Suprapubic skin (tissue), 4 donors: ENCODE results near the gene ITGA8. TPM values are rescaled to one million over a fixed set of nuclear protein-coding genes. Genes with fewer than 3 reads are reported as not detected.

Source experiments
- DNase-seq, 2 donors: peaks; one replicate each; pipeline ENCODE4 v3.0.0-alpha.2; 2019; ENCODE audit warnings: low spot score in 2 of 2
- H3K27ac ChIP-seq: fragments of 200-600 bp; sonication (generic); one replicate; pipeline ENCODE4 v1.5.1; 2019
- H3K27me3 ChIP-seq: fragments of 200-600 bp; sonication (generic); one replicate; pipeline ENCODE4 v1.5.1; 2019
- H3K36me3 ChIP-seq: fragments of 200-600 bp; sonication (generic); one replicate; pipeline ENCODE4 v1.5.1; 2019
- H3K4me1 ChIP-seq: fragments of 200-600 bp; sonication (generic); one replicate; pipeline ENCODE4 v1.5.1; 2019
- H3K4me3 ChIP-seq: fragments of 200-600 bp; sonication (generic); one replicate; pipeline ENCODE4 v1.5.1; 2019; ENCODE audit warnings: mild to moderate bottlenecking
- H3K9me3 ChIP-seq: fragments of 200-600 bp; sonication (generic); one replicate; pipeline ENCODE4 v1.5.1; 2019
- EP300 ChIP-seq: sonication (generic); formaldehyde crosslinking; IDR thresholded peaks from one replicate; pipeline ENCODE4 v1.6.1; 2017; ENCODE audit warnings: antibody characterized with exemption
- POLR2A ChIP-seq, 2 donors: fragments of 450-650 bp; IDR thresholded peaks; one replicate each; pipeline ENCODE4 v1.6.1; 2017; ENCODE audit warnings: antibody characterized with exemption in 2 of 2, mild to moderate bottlenecking in 2 of 2, moderate library complexity in 2 of 2
- POLR2AphosphoS5 ChIP-seq, 3 donors: sonication (generic); formaldehyde crosslinking; IDR thresholded peaks; one replicate each; pipeline ENCODE4 v1.6.1; 2017; ENCODE audit warnings: antibody characterized with exemption in 3 of 3
- WGBS: methylation state at CpG from one replicate; pipeline ENCODE4 v1.1.5; 2018; 5-methylcytosine and 5-hydroxymethylcytosine counted together
- total RNA-seq, 4 donors: library from RNA; depleted of rRNA; stranded (reverse); fragments of >200 nt; gene quantifications; one replicate each; pipeline ENCODE4 v1.1.0, GENCODE V29; 2016
- TF ChIP-seq, protein P1 (sequence below), 2 donors: fragments of 200-600 bp in 1 of 2; fragments of 450-650 bp in 1 of 2; sonication (generic) in 1 of 2; IDR thresholded peaks; one replicate each; pipeline ENCODE4 v1.5.1; 2016 to 2019; ENCODE audit warnings: antibody characterized with exemption in 2 of 2, mild to moderate bottlenecking in 1 of 2, moderate library complexity in 1 of 2

ITGA8 gene
- total RNA-seq, 4 donors from 2014 or later = 1.9 to 4.7 (median 2.5) TPM

DNA sequence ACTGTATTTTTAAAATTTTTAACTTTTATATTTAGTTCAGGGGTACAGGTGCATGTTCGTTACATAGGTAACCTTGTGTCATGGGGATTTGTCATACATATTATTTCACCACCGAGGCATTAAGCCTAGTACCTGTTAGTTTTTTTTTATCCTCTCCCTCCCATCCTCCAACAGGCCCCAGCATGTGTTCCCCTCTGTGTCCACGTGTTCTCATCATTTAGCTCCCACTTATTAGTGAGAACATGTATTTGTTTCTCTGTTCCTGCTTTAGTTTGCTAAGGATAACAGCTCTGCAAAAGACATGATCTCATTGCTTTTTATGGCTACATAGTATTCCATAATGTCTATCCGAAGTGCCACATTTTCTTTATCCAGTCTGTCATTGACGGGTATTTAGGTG is 22.4 kb upstream of the ITGA8 start:
- Histone ChIP-seq H3K4me1 (peaks cover 8% of the 10 kb centered on the region), H3K9me3 (no peaks in the 10 kb centered on the region), H3K27ac (no peak overlapping the region), H3K4me3 (no peak overlapping the region), H3K36me3 (no peaks in the 10 kb centered on the region), H3K27me3 (no peaks in the 10 kb centered on the region)
- no peak for DNase-seq
- 48% methylated on average over 5 of the region's 5 CpGs for WGBS
- TF ChIP-seq POLR2A (IDR thresholded peaks at IDR 0.05) (no peak), POLR2AphosphoS5 (IDR thresholded peaks at IDR 0.05) (no peak), EP300 (no peak)
- TF ChIP-seq, protein P1, sequence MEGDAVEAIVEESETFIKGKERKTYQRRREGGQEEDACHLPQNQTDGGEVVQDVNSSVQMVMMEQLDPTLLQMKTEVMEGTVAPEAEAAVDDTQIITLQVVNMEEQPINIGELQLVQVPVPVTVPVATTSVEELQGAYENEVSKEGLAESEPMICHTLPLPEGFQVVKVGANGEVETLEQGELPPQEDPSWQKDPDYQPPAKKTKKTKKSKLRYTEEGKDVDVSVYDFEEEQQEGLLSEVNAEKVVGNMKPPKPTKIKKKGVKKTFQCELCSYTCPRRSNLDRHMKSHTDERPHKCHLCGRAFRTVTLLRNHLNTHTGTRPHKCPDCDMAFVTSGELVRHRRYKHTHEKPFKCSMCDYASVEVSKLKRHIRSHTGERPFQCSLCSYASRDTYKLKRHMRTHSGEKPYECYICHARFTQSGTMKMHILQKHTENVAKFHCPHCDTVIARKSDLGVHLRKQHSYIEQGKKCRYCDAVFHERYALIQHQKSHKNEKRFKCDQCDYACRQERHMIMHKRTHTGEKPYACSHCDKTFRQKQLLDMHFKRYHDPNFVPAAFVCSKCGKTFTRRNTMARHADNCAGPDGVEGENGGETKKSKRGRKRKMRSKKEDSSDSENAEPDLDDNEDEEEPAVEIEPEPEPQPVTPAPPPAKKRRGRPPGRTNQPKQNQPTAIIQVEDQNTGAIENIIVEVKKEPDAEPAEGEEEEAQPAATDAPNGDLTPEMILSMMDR (IDR thresholded peaks at IDR 0.05) = no peak

DNA sequence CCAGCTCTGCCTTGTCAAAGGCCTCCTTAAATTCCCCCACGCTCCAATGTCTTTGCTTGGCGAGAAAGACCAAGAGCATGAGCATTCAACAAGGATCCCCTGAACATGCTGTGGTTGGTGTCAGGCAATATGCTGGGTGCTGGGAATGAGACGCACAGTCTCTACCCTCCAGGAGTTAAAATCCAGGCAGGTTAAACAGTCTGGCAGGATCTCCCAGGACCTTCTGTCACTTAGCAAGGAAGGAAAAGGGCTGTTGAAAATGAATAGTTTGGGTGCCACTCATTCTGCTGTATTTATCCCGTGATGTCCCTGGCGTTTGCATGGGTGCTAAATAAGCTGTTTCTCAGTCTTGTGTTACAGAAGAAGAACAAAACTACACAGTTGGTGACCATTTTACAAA is 21.9 kb upstream of the ITGA8 start:
- TF ChIP-seq POLR2A (IDR thresholded peaks at IDR 0.05) (no peak), EP300 (no peak), POLR2AphosphoS5 (IDR thresholded peaks at IDR 0.05) (no peak)
- TF ChIP-seq, protein P1 (IDR thresholded peaks at IDR 0.05) = no peak
- Histone ChIP-seq H3K27me3 (no peaks in the 10 kb centered on the region), H3K36me3 (no peaks in the 10 kb centered on the region), H3K27ac (no peak overlapping the region), H3K9me3 (no peaks in the 10 kb centered on the region), H3K4me1 (peaks cover 8% of the 10 kb centered on the region), H3K4me3 (no peak overlapping the region)
- WGBS = 90% methylated on average over 5 of the region's 5 CpGs
- no peak for DNase-seq

DNA sequence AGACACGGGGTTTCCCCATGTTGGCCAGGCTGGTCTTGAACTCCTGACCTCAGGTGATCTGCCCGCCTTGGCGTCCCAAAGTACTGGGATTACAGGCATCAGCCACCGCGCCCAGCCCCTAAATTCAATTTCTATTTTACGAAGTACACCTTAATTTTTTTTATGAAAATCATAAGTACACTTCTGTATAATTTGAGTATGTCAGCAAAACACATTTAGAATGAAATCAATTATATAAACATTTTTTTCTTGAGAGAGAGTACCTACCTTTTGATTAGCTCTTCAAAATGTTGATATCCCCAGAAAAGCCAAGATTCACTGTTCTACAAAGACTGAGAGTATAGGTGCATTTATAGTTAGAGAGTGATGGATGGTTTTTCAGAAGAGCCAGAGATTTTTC is 20.5 kb upstream of the ITGA8 start:
- WGBS = 92% methylated on average over 6 of the region's 6 CpGs
- Histone ChIP-seq H3K4me1 (peaks cover 13% of the 10 kb centered on the region), H3K9me3 (no peaks in the 10 kb centered on the region), H3K36me3 (no peaks in the 10 kb centered on the region), H3K4me3 (no peak overlapping the region), H3K27ac (no peak overlapping the region), H3K27me3 (no peaks in the 10 kb centered on the region)
- DNase-seq = no peak
- TF ChIP-seq POLR2AphosphoS5 (IDR thresholded peaks at IDR 0.05) (no peak), EP300 (no peak), POLR2A (IDR thresholded peaks at IDR 0.05) (no peak)
- TF ChIP-seq, protein P1 (IDR thresholded peaks at IDR 0.05) = no peak

DNA sequence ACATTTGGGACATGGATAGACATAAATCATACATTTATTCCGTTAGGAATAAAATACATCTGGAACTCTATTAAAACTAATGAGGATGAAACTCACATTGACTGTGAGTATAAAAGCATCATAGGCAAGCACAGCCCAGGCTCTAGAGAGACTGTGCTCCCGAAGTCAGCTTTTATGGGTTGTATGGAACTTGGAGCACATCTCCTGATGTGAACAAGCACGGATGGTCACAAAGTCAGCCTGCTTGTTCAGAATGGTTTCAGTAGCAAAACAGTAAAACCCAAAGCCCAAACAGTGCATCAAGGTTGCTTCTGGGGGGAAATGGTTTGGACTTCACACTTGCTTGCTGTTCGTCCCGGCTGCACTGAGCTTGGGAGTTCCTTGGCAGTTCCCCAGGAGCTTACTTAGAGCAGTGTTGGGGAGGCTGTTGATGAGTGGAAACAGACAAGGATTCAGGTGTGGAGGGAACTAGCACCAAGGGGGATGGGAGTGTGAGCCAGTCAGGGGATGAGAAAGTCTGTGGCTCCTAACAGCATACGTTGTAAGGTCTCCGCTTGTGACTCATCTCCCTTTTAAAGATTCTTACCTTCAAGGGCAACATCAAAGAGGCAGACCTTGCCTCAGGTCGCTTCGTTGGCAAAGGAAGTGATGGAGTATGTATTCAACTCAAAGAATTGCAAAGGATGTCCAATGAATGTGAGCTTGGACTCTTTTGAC is 19.7 kb upstream of the ITGA8 start:
- H3K27ac ChIP-seq = peak overlapping the region; percentile 73
- no peaks in the 10 kb centered on the region for H3K36me3 ChIP-seq
- no peaks in the 10 kb centered on the region for H3K27me3 ChIP-seq
- DNase-seq = no peak
- TF ChIP-seq, protein P1 (IDR thresholded peaks at IDR 0.05) = no peak
- TF ChIP-seq POLR2A (IDR thresholded peaks at IDR 0.05) = no peak
- no peak for TF ChIP-seq EP300
- TF ChIP-seq POLR2AphosphoS5 (IDR thresholded peaks at IDR 0.05) = no peak
- peaks cover 13% of the 10 kb centered on the region for H3K4me1 ChIP-seq
- H3K4me3 ChIP-seq = no peak overlapping the region
- 54% methylated on average over 9 of the region's 9 CpGs for WGBS
- H3K9me3 ChIP-seq = no peaks in the 10 kb centered on the region

DNA sequence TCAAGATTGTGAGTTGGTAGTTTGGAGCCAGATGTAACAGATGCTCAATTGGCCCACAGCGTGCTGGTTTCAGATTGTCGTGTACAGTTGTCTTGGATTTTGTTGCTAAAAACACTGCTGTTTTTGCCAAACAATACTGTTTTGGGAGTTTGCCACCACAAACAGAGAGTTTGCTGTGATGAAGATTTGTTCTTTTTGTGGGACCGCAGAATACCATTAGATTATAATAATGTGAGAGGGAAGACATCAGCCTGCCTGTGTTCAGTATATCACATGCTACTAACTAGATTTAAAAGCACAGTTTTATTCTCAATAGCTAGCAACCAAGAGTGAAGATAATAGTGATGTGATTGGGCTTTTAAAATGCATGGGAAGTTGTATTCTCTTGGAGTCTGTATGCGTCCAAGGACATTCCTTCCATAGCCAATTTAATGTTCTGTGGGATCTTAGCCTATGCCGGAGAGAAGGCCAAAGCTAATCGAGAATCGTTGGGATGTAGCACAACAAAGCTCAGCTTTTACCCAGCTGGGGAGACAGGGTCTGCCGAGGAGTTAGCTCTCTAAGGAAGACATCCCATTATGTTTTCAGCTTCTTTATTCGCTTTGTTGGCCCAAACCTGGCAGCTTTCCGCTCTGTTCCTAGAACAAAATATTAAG is 18.7 kb upstream of the ITGA8 start:
- no peak for TF ChIP-seq POLR2AphosphoS5 (IDR thresholded peaks at IDR 0.05)
- TF ChIP-seq POLR2A (IDR thresholded peaks at IDR 0.05) = no peak
- no peak for TF ChIP-seq EP300
- TF ChIP-seq, protein P1 (IDR thresholded peaks at IDR 0.05) = no peak
- H3K27me3 ChIP-seq = no peaks in the 10 kb centered on the region
- DNase-seq = no peak
- peaks cover 13% of the 10 kb centered on the region for H3K4me1 ChIP-seq
- peak overlapping the region; percentile 73 for H3K27ac ChIP-seq
- H3K9me3 ChIP-seq = no peaks in the 10 kb centered on the region
- no peaks in the 10 kb centered on the region for H3K36me3 ChIP-seq
- WGBS = 56% methylated on average over 10 of the region's 10 CpGs
- no peak overlapping the region for H3K4me3 ChIP-seq
